Myocyte (in vitro differentiated cells): Measurements from ENCODE around the gene ECHS1. TPM values are rescaled to one million over a fixed set of nuclear protein-coding genes. Genes with fewer than 3 reads are reported as not detected.
"Not testable (repeated sequence)": the region's sequence is repeated elsewhere in the genome, so short reads cannot be mapped to it uniquely, and the experiment has no call there.

ENCODE experiments used
- DNase-seq: peaks from one replicate; pipeline ENCODE4 v3.0.0-alpha.2; 2012; ENCODE audit warnings: low read depth
- total RNA-seq: library from RNA; depleted of rRNA; stranded (reverse); fragments of >200 nt; gene quantifications from 2 replicates; pipeline ENCODE4 v1.2.3, GENCODE V29; 2014

Gene ECHS1
- total RNA-seq, 1 donor from 2014 or later, result 324 TPM

- peak; percentile 65 for DNase-seq
Measured at GRCh38 chr10:133379152-133379800, 6.1 kb upstream of the ECHS1 start, which contains the start of gene PAOX. TSS of gene PAOX (plus strand) at chr10:133379262. CDS start at chr10:133379317, 55 bp downstream.

DNA sequence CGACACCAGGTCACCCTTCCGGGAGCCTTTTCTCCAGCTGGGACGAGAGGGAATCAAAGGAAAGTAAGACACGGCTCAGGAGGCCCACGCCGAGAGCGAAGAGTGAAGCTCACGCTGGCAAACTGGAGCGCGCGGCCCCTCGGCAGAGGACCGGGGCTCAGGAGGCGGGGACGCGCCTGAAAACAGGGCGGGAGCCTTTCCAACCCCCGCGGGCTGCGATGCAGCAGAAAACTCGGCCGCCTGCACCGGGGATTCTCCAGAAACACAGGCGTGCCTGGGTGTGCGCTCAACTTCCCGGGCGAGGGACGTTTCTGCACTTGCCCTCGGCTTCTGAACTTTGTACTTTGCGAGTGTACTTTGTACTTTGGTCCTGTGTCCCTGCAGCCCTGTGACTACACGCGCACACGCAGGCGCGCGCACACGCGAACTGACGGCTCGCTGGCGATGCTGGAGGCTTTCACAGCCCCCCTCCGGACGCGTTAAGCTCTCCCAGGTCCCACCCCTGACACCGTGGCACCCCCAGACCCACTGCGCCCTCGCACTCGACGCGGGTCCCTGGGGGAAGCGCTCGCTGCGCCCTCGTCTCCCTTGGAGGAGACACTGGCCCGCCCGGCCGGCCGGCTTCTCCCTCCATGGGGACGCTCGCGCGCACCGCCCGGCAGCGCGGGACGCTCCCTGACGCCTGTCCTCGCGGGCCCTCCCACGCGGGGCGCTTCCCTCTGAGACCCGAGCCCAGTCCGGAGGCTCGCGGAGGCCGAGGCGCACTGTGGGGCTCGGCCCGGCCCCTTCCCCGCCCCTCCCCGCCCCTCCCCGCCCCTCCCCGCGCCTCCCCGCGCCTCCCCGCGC is 5.3 kb upstream of the ECHS1 start:
- DNase-seq, result peak; percentile 63

GRCh38 chr10:133377818-133378250 is 4.7 kb upstream of the ECHS1 start:
- DNase-seq, result peak; percentile 72

GRCh38 chr10:133377025-133377817 is 4.1 kb upstream of the ECHS1 start:
- no peak for DNase-seq

DNA sequence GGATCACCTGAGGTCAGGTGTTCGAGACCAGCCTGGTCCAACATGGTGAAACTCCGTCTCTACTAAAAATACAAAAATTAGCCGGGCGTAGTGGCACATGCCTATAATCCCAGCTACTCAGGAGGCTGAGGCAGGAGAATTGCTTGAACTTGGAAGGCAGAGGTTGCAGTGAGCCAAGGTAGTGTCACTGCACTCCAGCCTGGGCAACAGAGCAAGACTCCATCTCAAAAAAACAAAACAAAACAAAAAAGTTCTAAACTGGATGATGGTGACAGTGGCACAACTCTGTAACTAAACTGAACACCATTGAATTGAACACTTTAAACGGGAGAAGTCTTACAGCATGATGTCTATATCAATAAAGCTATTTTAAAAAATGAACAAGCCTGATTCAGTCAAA is 3.0 kb upstream of the ECHS1 start:
- not testable (repeated sequence) for DNase-seq

GRCh38 chr10:133375357-133376115 is 2.4 kb upstream of the ECHS1 start:
- DNase-seq, result no peak

- DNase-seq, result no peak
Measured at GRCh38 chr10:133372507-133372906, 647 bp downstream of the ECHS1 start.

DNA sequence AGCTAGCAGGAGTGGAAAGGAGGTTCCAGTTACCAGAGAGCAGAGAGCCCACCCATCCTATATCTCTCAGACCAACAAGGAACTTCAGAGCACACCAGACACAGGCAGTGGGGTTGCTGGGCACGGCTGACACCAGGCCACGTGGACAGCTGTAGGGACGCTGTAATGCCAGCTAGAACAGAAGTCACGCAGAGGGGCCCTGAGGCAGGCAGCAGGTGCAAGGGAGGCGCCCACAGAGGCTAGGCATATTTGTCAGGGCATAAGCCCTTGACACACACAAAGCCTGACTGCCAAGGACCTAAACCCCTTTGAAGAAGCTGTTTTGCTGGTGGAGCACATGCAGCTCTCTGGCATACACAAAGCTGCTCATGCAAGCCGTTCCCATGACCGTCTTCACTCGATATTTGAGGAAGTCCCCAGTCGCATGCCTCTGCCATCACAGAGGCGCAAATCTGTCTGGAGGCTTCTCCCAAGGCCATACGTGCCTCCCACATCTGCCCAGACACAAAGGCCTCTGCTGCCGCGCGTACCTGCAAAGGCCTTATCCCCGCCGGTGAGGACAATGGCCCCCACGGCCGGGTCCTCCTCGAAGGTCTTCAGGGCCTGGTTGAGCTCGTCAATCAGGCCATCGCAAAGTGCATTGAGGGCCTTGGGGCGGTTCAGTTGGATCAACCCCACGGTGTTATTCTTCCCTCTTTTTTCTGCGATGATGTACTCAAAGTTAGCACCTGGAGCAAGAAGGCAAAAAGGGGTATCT is 2.9 kb downstream of the ECHS1 start:
- DNase-seq, result peak; percentile 91

GRCh38 chr10:133368153-133368552 is 5.0 kb downstream of the ECHS1 start:
- peak; percentile 63 for DNase-seq

DNA sequence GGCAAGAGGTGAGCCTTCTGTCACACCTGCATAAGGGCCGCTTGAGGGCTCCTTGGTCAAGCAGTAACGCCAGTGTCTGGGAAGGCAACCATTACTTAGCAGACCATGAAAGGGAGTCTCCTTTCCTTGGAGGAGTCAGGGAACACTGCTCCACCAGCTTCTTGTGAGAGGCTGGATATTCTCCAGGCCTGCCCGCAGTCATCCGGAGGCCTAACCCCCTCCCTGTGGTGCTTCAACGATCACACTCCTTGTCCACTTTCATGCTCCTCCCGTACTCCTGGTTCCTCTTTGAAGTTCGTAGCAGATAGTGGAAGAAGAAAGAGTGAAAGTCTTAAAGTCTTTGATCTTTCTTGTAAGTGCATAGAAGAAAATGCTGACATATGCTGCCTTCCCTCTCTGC is 5.7 kb downstream of the ECHS1 start:
- not testable (repeated sequence) for DNase-seq

- no peak for DNase-seq
Measured at GRCh38 chr10:133366751-133367150, 6.4 kb downstream of the ECHS1 start.

GRCh38 chr10:133366130-133366478 is 7.0 kb downstream of the ECHS1 start:
- no peak for DNase-seq

- DNase-seq, result no peak
Measured at GRCh38 chr10:133365461-133366129, 7.6 kb downstream of the ECHS1 start.

- no peak for DNase-seq
Measured at GRCh38 chr10:133364645-133365431, 8.3 kb downstream of the ECHS1 start.

DNA sequence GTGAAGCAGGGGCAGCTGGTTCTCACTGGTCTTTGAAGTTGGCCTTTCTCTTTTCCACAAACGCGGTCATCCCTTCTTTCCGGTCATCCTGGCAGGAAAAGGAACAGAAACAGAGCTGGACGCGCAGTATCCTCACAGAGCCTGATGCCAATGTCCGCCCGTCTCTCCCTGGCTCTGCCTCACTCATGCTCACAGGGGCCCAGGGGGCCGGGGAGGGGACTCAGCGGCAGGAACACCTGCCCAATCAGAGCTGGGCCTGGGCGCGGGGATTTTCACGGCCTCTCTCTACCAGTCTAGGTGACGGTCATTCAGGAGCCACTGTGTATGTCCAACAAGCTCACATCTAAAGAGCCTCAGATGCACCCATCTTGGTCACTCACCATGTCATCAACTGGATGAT is 10.3 kb downstream of the ECHS1 start:
- no peak for DNase-seq

- no peak for DNase-seq
Measured at GRCh38 chr10:133361773-133362441, 11.2 kb downstream of the ECHS1 start.

GRCh38 chr10:133361227-133361626 is 11.9 kb downstream of the ECHS1 start:
- DNase-seq, result no peak

DNA sequence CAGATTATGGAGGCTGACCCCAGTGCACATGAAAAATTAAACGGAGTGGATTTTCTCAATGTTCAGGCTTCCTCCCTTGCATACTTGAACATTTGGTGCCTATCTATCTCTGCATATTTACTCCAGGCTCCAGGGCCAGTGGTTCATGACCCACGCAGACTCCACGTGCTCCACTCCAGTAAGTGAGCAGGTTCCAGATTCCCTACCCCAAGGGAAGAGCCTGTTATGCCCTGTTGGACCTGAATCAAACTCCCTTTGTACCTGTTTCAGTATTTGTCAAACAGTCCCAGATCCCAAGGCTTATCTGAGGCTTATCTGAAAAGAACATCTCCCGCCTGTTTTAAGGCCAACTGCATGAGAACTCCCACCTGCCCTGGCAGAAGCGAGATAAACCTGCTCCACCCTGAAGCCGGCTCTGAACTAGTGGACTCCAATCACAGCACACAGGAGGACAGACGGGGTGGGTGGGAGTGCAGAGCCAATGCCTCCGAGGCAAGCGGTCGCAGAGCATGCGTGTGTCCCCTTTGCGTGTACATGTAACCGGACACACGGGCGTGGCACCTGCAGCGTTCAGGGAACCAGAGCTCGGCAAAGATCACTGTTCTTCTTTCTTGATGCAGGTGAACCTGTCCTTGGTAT is 13.1 kb downstream of the ECHS1 start:
- no peak for DNase-seq
